Endothelial cell of umbilical vein (primary cell): Measurements from ENCODE around the gene GADL1.

ENCODE experiments used
- CTCF ChIP-seq, 2 donors: IDR thresholded peaks; 1 replicate in 1 of 2; 2 replicates in 1 of 2; pipeline ENCODE4 v1.5.1; 2011; ENCODE audit warnings: low read length in 2 of 2, mild to moderate bottlenecking in 2 of 2, moderate library complexity in 2 of 2, control low read depth in 1 of 2, inconsistent platforms in 1 of 2, low read depth in 1 of 2; ENCODE audit not compliant: insufficient read depth in 1 of 2; ENCODE audit errors: extremely low read depth in 1 of 2
- FOS ChIP-seq: IDR thresholded peaks from 2 replicates; pipeline ENCODE4 v1.6.1; 2011; ENCODE audit warnings: mild to moderate bottlenecking, low read length, moderate library complexity, borderline replicate concordance; ENCODE audit not compliant: insufficient read depth
- GATA2 ChIP-seq: IDR thresholded peaks from 2 replicates; pipeline ENCODE4 v1.7.0; 2011; ENCODE audit warnings: low read depth, mild to moderate bottlenecking, moderate library complexity, mixed read lengths, low read length; ENCODE audit not compliant: insufficient read length, insufficient read depth
- MAX ChIP-seq: IDR thresholded peaks from 2 replicates; pipeline ENCODE4 v1.6.1; 2011; ENCODE audit not compliant: insufficient read depth, insufficient read length
- POLR2A ChIP-seq: IDR thresholded peaks from 2 replicates; pipeline ENCODE4 v1.6.1; 2012; ENCODE audit warnings: low read depth, mild to moderate bottlenecking, control low read depth, low read length
- POLR2AphosphoS5 ChIP-seq: IDR thresholded peaks from 2 replicates; pipeline ENCODE4 v1.6.1; 2012; ENCODE audit warnings: low read depth, mild to moderate bottlenecking, control low read depth, low read length, moderate library complexity; ENCODE audit not compliant: insufficient read depth

- TF ChIP-seq GATA2: no peak
- peak; percentile 26 for TF ChIP-seq POLR2A
- peak; percentile 66 for TF ChIP-seq POLR2AphosphoS5
- no peak for TF ChIP-seq CTCF (IDR thresholded peaks at IDR 0.05; ENCODE audit: extremely low read depth in 1 of 2, insufficient read depth in 1 of 2, low read depth in 1 of 2, low read length in 2 of 2)
- TF ChIP-seq FOS: peak; percentile 71
- TF ChIP-seq MAX: no peak
These were observed 173.7 kb downstream of the GADL1 start for GRCh38 chr3:30720586-30721313.
